ENCODE results near the gene PLSCR4. TPM values are rescaled to one million over a fixed set of nuclear protein-coding genes. Genes with fewer than 3 reads are reported as not detected.

PLSCR4 gene
- polyA plus RNA-seq, 1 of the 3 experiments (the other 2 are of a cell fraction) = 0.05 TPM

GRCh38 chr3:146165877-146166276, 85.0 kb downstream of the PLSCR4 start:
- ChIA-PET CTCF (interaction anchor here (0.9 to 1.2 kb wide), 3 partner anchors 11 to 101 kb away, joined by 3 to 5 read pairs (median 3); no protein-coding TSS in a partner anchor), POLR2A (no interaction called here)
- Histone ChIP-seq H3K9me3 (no peaks in the 10 kb centered on the region), H3K4me3 (ENCODE audit: low read depth in 2 of 2, low read length in 1 of 2) (no peak overlapping the region), H3K27me3 (ENCODE audit: insufficient read depth) (peaks cover 13% of the 10 kb centered on the region), H3K9ac (no peak overlapping the region), H3K9me2 (no peaks in the 10 kb centered on the region), H3K4me1 (ENCODE audit: control insufficient read depth in 1 of 2, insufficient read depth in 2 of 2, low read depth in 1 of 2, low read length in 1 of 2) (no peaks in the 10 kb centered on the region; a peak in 2 of 4 replicates), H3K79me2 (ENCODE audit: insufficient read depth) (no peaks in the 10 kb centered on the region), H2AFZ (ENCODE audit: low read depth) (no peak overlapping the region), H4K20me1 (ENCODE audit: insufficient read depth) (no peaks in the 10 kb centered on the region; the same call in 1 of the 2 replicates), H3K4me2 (no peak overlapping the region), H3K27ac (ENCODE audit: low read depth in 2 of 2, low read length in 1 of 2) (peak overlapping the region in 1 of 2 experiments; percentile 24; a peak in 2 of 4 replicates), H3K36me3 (replicated peaks in 1 of 2; ENCODE audit: control insufficient read depth in 1 of 2, insufficient read depth in 2 of 2, low read length in 1 of 2) (no peaks in the 10 kb centered on the region), H3F3A (replicated peaks; ENCODE audit: insufficient read depth) (peaks cover 13% of the 10 kb centered on the region)
- DNase-seq = no peak
- WGBS (ENCODE audit: low lambda C conversion rate) = 0% methylated on average over 2 of the region's 2 CpGs
- TF ChIP-seq ELF1 (IDR thresholded peaks at IDR 0.05) (no peak), RAD21 (IDR thresholded peaks at IDR 0.05; ENCODE audit: low read length) (no peak), FOXJ3 (CRISPR knock-in tag; IDR thresholded peaks at IDR 0.05) (no peak), YY1 (IDR thresholded peaks at IDR 0.05; ENCODE audit: low read depth) (no peak), POLR2AphosphoS5 (IDR thresholded peaks at IDR 0.05; ENCODE audit: low read depth, low read length) (no peak), EZH2phosphoT487 (IDR thresholded peaks at IDR 0.05; ENCODE audit: borderline replicate concordance, low read depth) (no peak), NFIC (IDR thresholded peaks at IDR 0.05; ENCODE audit: borderline replicate concordance) (no peak), FOXM1 (IDR thresholded peaks at IDR 0.05; ENCODE audit: low read depth) (no peak), REST (IDR thresholded peaks at IDR 0.05; ENCODE audit: low read depth, low read length) (no peak), GATA2 (CRISPR knock-in tag; IDR thresholded peaks at IDR 0.05) (no peak)
- TF ChIP-seq, protein P1, sequence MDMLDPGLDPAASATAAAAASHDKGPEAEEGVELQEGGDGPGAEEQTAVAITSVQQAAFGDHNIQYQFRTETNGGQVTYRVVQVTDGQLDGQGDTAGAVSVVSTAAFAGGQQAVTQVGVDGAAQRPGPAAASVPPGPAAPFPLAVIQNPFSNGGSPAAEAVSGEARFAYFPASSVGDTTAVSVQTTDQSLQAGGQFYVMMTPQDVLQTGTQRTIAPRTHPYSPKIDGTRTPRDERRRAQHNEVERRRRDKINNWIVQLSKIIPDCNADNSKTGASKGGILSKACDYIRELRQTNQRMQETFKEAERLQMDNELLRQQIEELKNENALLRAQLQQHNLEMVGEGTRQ (IDR thresholded peaks at IDR 0.05; ENCODE audit: borderline replicate concordance, low read depth, low read length) = no peak
- TF ChIP-seq, protein P2, sequence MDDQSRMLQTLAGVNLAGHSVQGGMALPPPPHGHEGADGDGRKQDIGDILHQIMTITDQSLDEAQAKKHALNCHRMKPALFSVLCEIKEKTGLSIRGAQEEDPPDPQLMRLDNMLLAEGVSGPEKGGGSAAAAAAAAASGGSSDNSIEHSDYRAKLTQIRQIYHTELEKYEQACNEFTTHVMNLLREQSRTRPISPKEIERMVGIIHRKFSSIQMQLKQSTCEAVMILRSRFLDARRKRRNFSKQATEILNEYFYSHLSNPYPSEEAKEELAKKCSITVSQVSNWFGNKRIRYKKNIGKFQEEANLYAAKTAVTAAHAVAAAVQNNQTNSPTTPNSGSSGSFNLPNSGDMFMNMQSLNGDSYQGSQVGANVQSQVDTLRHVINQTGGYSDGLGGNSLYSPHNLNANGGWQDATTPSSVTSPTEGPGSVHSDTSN (IDR thresholded peaks at IDR 0.05) = no peak
